Pancreas (tissue), 10 donors: ENCODE measurements around the gene SIMC1. TPM values are rescaled to one million over a fixed set of nuclear protein-coding genes. Genes with fewer than 3 reads are reported as not detected.
A peak's percentile ranks its signal among the peaks of the same experiment; 100 is the strongest.
"Not testable (repeated sequence)": the region's sequence is repeated elsewhere in the genome, so short reads cannot be mapped to it uniquely, and the experiment has no call there.

ENCODE experiments used
- ATAC-seq, 4 donors: fragments of 200-7000 bp; cut with Tn5 transposase; one replicate each; pipeline versions ENCODE4 v1.8.0 to v1.9.1; 2020; ENCODE audit warnings: mild to moderate bottlenecking in 4 of 4, moderate library complexity in 4 of 4
- DNase-seq, 6 donors: peaks; one replicate each; pipeline ENCODE4 v3.0.0-alpha.2; 2020
- FAIRE-seq: peaks from 2 replicates; lab custom pipeline; 2012; peaks lifted over from hg19 to GRCh38; lab: Jason Lieb, UNC
- H3K27ac ChIP-seq, 4 donors: fragments of 200-600 bp; sonication (generic); 1 replicate in 3 of 4; 2 replicates in 1 of 4; pipeline versions ENCODE4 v1.5.0 to v1.8.0; 2020
- H3K27me3 ChIP-seq, 4 donors: fragments of 200-600 bp; one replicate each; pipeline ENCODE4 v1.8.0; 2021
- H3K36me3 ChIP-seq, 3 donors: fragments of 200-600 bp; sonication (generic) in 1 of 3; one replicate each; pipeline versions ENCODE4 v1.5.0 to v1.8.0; 2020 to 2021
- H3K4me1 ChIP-seq, 3 donors: fragments of 200-600 bp; one replicate each; pipeline ENCODE4 v1.8.0; 2021
- H3K4me3 ChIP-seq, 4 donors: fragments of 200-600 bp; sonication (generic) in 2 of 4; one replicate each; pipeline versions ENCODE4 v1.5.0 to v1.8.0; 2020 to 2021
- H3K9me3 ChIP-seq, 4 donors: fragments of 200-600 bp; one replicate each; pipeline ENCODE4 v1.8.0; 2021
- WGBS, 2 donors: extraction: QIAGEN DNeasy Blood & Tissue Kit; methylation state at CpG; one replicate each; pipeline ENCODE4 v1.1.7; 2013; 5-methylcytosine and 5-hydroxymethylcytosine counted together
- intact Hi-C, 3 donors: fragments of 100-400 bp; cut with DNase I; formaldehyde crosslinking; loops; one replicate each; pipeline versions ENCODE4 v1.11.1 to v1.14.2; 2022
- polyA plus RNA-seq, 2 donors: library from polyadenylated mRNA; stranded (reverse); fragments of 200-250 nt; gene quantifications; one replicate each; pipeline ENCODE4 v1.2.3, GENCODE V29; 2013
- total RNA-seq, 6 donors: library from RNA; stranded (reverse); fragmentation: NEBNext Ultra II Directional in 4 of 6; extraction: Animal tissue kit (Norgen Biotek cat#: 25700) in 4 of 6; gene quantifications; one replicate each; pipeline versions ENCODE4 v1.2.1 to v1.2.4, GENCODE V29; 2021 to 2023
- TF ChIP-seq, protein P1 (sequence below), 4 donors: fragments of 200-600 bp; sonication (generic) in 3 of 4; IDR thresholded peaks; one replicate each; pipeline versions ENCODE4 v1.5.0 to v1.8.0; 2021; ENCODE audit warnings: antibody characterized with exemption in 4 of 4
- donor health status: healthy with polysubstance abuse.
- donor health status: DM: no; HTN: no; CAD: no; lungs with moderate emphysema.
- donor health status: DM: no; HTN: no; CAD: no.
- donor health status: control.
- donor health status: control.
- donor health status: Bipolar disorder and iron deficiency.
- donor health status: DM: yes; HTN: yes; CAD: no.
- donor health status: DM: no; HTN: no; CAD: no.
- donor health status: DM: no; HTN: no; CAD: no.
- donor health status: DM: yes; HTN: yes; CAD: no.

Gene SIMC1
- total and polyA plus RNA-seq, 8 donors: 5.3 to 15.3 (median 8.5) TPM

DNA sequence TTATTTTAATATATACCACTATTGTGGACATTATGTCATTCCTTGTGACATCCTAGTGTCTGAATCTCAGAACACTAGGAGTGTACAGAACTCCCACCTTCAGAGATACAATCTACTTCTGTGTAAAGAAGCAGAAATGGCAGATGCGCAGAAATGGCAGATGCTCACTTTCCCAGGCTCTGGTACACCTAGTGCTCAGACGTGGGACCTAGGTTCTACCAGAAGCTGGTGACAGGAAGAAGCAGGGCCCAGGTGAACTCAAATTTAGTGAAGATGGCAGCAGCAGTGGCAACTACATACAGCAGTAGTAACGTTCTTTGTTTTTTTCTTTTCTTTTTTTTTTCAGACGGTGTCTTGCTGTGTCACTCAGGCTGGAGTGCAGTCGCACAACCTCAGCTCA, 22.5 kb downstream of the SIMC1 start:
- 80 to 84% methylated on average over 5 of the region's 5 CpGs for WGBS, 2 donors
- not testable (repeated sequence) for H3K36me3 ChIP-seq
- ATAC-seq: peak in 2 of 4 donors; percentile 42 to 76

DNA sequence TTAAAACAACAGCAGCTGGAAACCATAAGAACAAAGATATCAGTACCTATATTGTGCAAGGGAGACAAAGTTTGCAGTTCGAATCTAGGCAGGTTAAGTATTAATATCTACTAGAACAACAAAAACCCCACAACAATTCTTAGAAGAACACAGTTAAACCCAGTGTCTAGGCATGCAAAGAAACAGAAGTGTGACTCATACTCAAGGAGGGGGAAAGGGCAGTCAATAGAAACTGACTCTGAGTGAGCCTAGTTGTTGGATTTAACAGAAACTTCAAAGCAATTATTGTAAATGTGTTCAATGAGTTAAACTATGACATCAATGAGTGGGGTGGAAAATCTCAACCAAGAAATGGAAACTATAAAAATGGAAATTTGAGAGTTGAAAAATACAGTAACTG, 28.2 kb downstream of the SIMC1 start:
- H3K27me3 ChIP-seq, H3K36me3 ChIP-seq, H3K4me3 ChIP-seq, intact Hi-C loops, H3K4me1 ChIP-seq, H3K9me3 ChIP-seq, H3K27ac ChIP-seq, ATAC-seq, DNase-seq: not testable (repeated sequence)
- WGBS, 2 donors: no CpG with 5 or more reads among the region's 1 CpG
- FAIRE-seq: peak; percentile 74

More for the DNA sequence above, 22.5 kb downstream of the SIMC1 start:
- H3K27me3 ChIP-seq, H3K4me1 ChIP-seq, intact Hi-C loops, H3K4me3 ChIP-seq, H3K9me3 ChIP-seq, FAIRE-seq, H3K27ac ChIP-seq, DNase-seq: not testable (repeated sequence)

DNA sequence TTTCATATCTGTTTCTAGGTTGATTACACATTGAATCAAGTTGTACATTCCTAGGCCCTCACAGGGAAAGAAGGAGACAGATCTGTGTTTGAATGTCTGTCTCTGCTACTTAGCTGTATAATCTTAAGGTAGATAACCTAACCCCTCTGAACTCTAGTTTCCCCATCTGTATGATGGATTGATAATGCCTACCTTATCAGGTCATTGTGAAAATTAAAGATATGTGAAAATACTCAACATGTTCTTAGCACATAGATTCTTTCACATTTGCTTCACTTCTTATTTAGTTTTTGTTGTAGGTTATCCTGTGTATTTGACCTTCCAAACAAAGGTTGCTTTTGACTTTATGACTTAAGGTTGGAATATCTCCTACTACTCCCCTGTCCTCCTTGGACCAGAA, 50.8 kb downstream of the SIMC1 start:
- H3K4me1 ChIP-seq, DNase-seq, intact Hi-C loops, ATAC-seq, H3K36me3 ChIP-seq, H3K27me3 ChIP-seq, FAIRE-seq, H3K27ac ChIP-seq, H3K4me3 ChIP-seq, H3K9me3 ChIP-seq: not testable (repeated sequence)

DNA sequence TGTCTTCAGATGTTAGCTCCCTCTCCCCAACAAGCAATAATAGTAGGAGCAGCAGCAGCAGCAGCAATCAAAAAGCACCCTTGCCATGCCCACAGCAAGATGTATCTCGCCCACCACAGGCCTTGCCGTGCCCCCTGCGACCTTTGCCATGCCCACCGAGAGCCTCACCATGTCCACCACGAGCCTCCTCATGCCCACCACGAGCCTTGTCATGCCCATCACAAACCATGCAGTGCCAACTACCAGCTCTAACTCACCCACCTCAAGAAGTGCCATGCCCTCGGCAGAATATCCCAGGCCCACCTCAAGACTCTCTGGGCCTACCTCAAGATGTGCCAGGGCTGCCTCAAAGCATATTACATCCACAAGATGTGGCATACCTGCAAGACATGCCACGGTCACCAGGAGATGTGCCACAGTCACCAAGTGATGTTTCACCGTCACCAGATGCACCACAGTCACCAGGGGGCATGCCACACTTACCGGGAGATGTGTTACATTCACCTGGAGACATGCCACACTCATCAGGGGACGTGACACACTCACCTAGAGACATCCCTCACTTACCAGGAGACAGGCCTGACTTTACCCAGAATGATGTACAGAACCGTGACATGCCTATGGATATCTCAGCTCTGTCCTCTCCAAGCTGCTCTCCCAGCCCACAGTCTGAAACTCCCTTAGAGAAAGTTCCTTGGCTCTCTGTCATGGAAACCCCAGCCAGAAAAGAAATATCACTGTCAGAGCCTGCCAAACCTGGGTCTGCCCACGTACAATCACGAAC, 52.0 kb downstream of the SIMC1 start:
- WGBS, 2 donors: 93 to 97% methylated on average over 13 to 14 of the region's 14 CpGs
- ATAC-seq, FAIRE-seq, H3K27me3 ChIP-seq, H3K27ac ChIP-seq, H3K9me3 ChIP-seq, H3K36me3 ChIP-seq, H3K4me3 ChIP-seq, H3K4me1 ChIP-seq, intact Hi-C loops, DNase-seq: not testable (repeated sequence)

DNA sequence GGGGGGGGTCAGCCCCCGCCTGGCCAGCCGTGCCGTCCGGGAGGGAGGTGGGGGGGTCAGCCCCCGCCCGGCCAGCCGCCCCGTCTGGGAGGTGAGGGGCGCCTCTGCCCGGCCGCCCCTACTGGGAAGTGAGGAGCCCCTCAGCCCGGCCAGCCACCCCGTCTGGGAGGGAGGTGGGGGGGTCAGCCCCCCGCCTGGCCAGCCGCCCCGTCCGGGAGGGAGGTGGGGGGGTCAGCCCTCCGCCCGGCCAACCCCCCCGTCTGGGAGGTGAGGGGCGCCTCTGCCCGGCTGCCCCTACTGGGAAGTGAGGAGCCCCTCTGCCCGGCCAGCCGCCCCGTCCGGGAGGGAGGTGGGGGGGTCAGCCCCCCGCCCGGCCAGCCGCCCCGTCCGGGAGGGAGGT, 67.1 kb downstream of the SIMC1 start:
- H3K36me3 ChIP-seq, H3K9me3 ChIP-seq, intact Hi-C loops, H3K27me3 ChIP-seq, H3K27ac ChIP-seq, H3K4me1 ChIP-seq, ATAC-seq, FAIRE-seq, H3K4me3 ChIP-seq: not testable (repeated sequence)
- peak in 1 of 6 donors; percentile 70 for DNase-seq
- WGBS, 2 donors: 100% methylated on average over 5 to 12 of the region's 31 CpGs

DNA sequence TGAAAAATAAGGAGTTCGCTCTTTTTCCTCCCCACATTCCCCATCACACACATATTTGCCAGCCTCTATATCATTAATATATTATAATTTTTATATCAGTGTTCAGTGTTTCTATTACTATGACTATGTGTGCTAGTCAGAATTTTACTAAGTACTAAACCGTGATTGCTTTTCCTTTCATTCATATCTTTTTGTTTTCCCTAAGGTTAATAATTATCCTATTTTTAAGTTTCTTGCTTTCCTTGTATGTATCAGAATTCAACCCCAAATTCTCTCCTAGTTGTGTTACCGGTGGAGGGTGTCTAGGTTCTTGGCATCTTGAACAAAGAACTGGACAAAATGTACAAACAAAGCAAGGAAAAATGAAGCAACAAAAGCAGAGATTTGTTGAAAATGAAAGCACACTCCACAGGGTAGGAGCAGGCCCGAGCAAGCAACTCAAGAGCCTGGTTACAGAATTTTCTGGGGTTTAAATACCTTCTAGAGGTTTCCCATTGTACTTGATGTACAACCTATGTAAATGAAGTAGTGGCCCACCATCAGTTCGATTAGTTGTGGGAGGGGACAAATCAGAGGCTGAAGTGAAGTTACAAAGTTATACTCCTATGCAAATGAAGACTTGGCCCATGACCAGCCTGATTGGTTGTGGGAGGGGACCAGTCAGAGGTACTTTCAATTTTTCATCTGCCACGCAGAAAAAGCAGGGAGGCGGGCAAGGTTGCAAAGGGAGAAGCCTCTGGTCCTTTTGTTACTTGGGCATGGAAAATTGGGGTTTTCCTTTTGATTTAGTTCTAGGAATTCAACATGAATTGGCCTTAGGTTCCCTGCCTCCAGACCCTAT, 79.5 kb downstream of the SIMC1 start:
- H3K27me3 ChIP-seq: no peaks in the 10 kb centered on the region
- H3K9me3 ChIP-seq: no peaks in the 10 kb centered on the region
- H3K36me3 ChIP-seq: peaks cover 0 to 6% (median 5%) of the 10 kb centered on the region in 3 donors
- TF ChIP-seq, protein P1, sequence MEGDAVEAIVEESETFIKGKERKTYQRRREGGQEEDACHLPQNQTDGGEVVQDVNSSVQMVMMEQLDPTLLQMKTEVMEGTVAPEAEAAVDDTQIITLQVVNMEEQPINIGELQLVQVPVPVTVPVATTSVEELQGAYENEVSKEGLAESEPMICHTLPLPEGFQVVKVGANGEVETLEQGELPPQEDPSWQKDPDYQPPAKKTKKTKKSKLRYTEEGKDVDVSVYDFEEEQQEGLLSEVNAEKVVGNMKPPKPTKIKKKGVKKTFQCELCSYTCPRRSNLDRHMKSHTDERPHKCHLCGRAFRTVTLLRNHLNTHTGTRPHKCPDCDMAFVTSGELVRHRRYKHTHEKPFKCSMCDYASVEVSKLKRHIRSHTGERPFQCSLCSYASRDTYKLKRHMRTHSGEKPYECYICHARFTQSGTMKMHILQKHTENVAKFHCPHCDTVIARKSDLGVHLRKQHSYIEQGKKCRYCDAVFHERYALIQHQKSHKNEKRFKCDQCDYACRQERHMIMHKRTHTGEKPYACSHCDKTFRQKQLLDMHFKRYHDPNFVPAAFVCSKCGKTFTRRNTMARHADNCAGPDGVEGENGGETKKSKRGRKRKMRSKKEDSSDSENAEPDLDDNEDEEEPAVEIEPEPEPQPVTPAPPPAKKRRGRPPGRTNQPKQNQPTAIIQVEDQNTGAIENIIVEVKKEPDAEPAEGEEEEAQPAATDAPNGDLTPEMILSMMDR (IDR thresholded peaks at IDR 0.05): no peak
- intact Hi-C loops: no loop called here
- ATAC-seq: peak in 1 of 4 donors; percentile 12
- no peak for FAIRE-seq
- no peak overlapping the region for H3K4me3 ChIP-seq
- DNase-seq: no peak
- H3K27ac ChIP-seq: peak overlapping the region in 2 of 4 donors; percentile 34 to 46
- 68 to 70% methylated on average over 7 of the region's 7 CpGs for WGBS, 2 donors
- no peaks in the 10 kb centered on the region for H3K4me1 ChIP-seq

DNA sequence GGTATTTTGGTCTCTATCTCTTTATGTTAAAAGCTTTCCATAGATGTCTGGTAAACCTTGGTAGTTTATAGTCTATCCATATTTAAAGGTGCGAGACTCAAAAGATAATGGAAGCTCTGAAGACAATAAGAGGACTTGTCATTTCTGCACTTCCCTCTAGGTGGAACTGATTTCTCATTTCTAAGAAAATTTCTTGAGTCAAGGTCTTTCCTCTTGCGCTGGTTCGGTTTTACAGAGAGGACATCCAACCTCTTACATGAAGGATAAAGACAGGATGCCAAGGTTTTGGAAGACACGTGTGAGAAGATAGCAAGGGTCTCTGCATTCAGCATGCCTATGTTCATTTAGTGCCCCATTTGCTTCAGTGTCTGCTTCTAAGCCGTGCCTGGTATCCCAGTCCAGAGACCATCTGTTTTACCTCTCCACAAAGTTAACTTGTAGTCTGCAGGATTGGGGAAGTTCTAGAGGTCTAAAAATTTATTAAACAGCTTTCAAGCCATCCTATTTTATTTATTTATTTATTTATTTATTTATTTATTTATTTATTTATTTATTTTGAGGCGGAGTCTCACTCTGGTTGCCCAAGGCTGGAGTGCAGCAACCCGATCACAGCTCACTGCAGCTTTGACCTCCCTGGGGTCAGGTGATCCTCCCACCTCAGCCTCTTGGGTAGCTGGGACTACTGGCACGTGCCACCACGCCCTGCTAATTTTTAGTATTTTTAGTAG, 81.8 kb downstream of the SIMC1 start:
- intact Hi-C loops: no loop called here
- no peak for FAIRE-seq
- H3K9me3 ChIP-seq: no peaks in the 10 kb centered on the region
- H3K4me3 ChIP-seq: no peak overlapping the region
- H3K27me3 ChIP-seq: no peaks in the 10 kb centered on the region
- no peak for ATAC-seq
- TF ChIP-seq, protein P1 (IDR thresholded peaks at IDR 0.05): no peak
- WGBS, 2 donors: 88 to 90% methylated on average over 9 of the region's 9 CpGs
- no peaks in the 10 kb centered on the region for H3K4me1 ChIP-seq
- peaks cover 0 to 24% (median 9%) of the 10 kb centered on the region in 3 donors for H3K36me3 ChIP-seq
- H3K27ac ChIP-seq: no peak overlapping the region
- DNase-seq: no peak
